ENCODE measurements around the gene FARS2.

DNA sequence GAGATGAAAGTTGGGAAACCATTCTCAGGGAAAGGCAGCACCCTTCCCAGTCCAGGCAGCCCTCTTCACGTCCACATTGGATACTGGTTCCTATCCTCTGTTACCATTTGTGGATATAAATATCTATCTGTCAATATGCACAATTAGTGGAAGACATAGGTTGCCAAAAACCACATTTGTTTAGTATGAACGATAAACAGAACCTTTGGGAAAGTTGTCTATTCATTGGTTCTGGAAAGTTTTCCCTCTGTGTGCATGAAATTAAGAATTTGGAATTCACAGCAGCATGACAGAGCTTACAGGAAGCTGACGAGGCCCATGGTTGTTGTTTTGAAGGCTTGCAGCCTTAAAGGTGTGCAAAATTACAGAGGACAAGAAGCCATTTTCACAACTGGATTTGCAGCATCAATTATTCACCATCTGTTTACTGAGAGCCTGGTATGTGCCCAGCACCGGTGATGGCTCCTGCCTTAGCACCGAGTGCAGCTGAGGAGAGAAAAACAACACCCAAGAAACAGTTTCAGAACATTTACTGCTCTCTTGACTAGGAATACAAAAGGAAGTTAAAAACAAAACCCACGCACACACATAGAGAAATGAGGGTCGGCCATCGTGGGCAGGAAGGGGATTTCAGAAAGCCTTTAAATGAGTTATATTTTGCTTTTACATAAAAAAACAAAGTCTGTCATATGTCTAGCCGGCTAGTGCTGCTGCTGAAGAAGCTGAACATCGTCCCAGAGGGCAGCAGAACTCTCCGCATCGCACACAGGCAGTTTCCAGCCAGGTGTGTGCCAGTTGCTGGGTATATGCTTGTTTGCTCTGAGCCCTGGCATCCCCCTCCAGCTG, 319.6 kb downstream of the FARS2 start:
- TF ChIP-seq, protein P1, sequence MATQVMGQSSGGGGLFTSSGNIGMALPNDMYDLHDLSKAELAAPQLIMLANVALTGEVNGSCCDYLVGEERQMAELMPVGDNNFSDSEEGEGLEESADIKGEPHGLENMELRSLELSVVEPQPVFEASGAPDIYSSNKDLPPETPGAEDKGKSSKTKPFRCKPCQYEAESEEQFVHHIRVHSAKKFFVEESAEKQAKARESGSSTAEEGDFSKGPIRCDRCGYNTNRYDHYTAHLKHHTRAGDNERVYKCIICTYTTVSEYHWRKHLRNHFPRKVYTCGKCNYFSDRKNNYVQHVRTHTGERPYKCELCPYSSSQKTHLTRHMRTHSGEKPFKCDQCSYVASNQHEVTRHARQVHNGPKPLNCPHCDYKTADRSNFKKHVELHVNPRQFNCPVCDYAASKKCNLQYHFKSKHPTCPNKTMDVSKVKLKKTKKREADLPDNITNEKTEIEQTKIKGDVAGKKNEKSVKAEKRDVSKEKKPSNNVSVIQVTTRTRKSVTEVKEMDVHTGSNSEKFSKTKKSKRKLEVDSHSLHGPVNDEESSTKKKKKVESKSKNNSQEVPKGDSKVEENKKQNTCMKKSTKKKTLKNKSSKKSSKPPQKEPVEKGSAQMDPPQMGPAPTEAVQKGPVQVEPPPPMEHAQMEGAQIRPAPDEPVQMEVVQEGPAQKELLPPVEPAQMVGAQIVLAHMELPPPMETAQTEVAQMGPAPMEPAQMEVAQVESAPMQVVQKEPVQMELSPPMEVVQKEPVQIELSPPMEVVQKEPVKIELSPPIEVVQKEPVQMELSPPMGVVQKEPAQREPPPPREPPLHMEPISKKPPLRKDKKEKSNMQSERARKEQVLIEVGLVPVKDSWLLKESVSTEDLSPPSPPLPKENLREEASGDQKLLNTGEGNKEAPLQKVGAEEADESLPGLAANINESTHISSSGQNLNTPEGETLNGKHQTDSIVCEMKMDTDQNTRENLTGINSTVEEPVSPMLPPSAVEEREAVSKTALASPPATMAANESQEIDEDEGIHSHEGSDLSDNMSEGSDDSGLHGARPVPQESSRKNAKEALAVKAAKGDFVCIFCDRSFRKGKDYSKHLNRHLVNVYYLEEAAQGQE (IDR thresholded peaks at IDR 0.05): no peak
- TF ChIP-seq, protein P2, sequence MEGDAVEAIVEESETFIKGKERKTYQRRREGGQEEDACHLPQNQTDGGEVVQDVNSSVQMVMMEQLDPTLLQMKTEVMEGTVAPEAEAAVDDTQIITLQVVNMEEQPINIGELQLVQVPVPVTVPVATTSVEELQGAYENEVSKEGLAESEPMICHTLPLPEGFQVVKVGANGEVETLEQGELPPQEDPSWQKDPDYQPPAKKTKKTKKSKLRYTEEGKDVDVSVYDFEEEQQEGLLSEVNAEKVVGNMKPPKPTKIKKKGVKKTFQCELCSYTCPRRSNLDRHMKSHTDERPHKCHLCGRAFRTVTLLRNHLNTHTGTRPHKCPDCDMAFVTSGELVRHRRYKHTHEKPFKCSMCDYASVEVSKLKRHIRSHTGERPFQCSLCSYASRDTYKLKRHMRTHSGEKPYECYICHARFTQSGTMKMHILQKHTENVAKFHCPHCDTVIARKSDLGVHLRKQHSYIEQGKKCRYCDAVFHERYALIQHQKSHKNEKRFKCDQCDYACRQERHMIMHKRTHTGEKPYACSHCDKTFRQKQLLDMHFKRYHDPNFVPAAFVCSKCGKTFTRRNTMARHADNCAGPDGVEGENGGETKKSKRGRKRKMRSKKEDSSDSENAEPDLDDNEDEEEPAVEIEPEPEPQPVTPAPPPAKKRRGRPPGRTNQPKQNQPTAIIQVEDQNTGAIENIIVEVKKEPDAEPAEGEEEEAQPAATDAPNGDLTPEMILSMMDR (IDR thresholded peaks at IDR 0.05): no peak
- TF ChIP-seq POLR2A (IDR thresholded peaks at IDR 0.05; ENCODE audit: low read length): no peak
- TF ChIP-seq CHD4 (IDR thresholded peaks at IDR 0.05; ENCODE audit: borderline replicate concordance): no peak

Data from A549 (cell line).